ENCODE measurements around the gene GM2A.

GM2A gene

DNA sequence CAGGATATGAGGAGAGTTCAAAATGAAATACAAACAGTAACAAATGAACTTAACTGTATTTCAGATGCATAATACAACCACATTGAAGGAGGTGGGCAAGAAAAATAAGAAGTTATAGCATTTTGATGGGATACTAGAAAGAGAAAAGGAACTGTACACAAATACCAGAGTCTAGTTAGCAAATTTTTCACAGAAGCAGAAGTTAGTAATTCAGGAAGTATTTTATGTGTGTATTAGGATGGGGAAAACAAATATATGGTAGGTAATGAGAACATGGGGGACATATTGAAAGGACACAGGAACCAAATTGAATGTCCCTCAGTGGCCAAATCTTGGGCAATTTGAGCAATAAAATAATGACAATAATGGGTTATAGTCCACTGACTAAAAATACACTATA, 18.4 kb downstream of the GM2A start:
- Histone ChIP-seq H3K36me3 (ENCODE audit: low read length) (peaks cover 22% of the 10 kb centered on the region), H3K4me2 (ENCODE audit: low read depth, low read length, poor library complexity, severe bottlenecking) (no peak overlapping the region), H3F3A (ENCODE audit: insufficient read depth) (peaks cover 34% of the 10 kb centered on the region), H3K27ac (ENCODE audit: low read depth, low read length) (no peak overlapping the region), H3K9me2 (replicated peaks; ENCODE audit: insufficient read depth, low read length) (no peaks in the 10 kb centered on the region), H3K79me2 (ENCODE audit: insufficient read depth, low read length) (no peaks in the 10 kb centered on the region), H3K9ac (ENCODE audit: low read length) (no peak overlapping the region), H2AFZ (ENCODE audit: low read depth, low read length, severe bottlenecking) (no peak overlapping the region), H3K4me3 (ENCODE audit: insufficient read depth, low read length, poor library complexity, severe bottlenecking) (no peak overlapping the region), H3K27me3 (ENCODE audit: low read length) (no peaks in the 10 kb centered on the region), H4K20me1 (ENCODE audit: low read depth, low read length) (no peaks in the 10 kb centered on the region), H3K9me3 (ENCODE audit: insufficient read depth, low read length) (no peaks in the 10 kb centered on the region)
- TF ChIP-seq, protein P1, sequence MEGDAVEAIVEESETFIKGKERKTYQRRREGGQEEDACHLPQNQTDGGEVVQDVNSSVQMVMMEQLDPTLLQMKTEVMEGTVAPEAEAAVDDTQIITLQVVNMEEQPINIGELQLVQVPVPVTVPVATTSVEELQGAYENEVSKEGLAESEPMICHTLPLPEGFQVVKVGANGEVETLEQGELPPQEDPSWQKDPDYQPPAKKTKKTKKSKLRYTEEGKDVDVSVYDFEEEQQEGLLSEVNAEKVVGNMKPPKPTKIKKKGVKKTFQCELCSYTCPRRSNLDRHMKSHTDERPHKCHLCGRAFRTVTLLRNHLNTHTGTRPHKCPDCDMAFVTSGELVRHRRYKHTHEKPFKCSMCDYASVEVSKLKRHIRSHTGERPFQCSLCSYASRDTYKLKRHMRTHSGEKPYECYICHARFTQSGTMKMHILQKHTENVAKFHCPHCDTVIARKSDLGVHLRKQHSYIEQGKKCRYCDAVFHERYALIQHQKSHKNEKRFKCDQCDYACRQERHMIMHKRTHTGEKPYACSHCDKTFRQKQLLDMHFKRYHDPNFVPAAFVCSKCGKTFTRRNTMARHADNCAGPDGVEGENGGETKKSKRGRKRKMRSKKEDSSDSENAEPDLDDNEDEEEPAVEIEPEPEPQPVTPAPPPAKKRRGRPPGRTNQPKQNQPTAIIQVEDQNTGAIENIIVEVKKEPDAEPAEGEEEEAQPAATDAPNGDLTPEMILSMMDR (IDR thresholded peaks at IDR 0.05; ENCODE audit: insufficient read depth, low read length, poor library complexity, severe bottlenecking): no peak
- no peak for TF ChIP-seq EZH2phosphoT487 (conservative IDR thresholded peaks at IDR 0.05; ENCODE audit: low read length)

DNA sequence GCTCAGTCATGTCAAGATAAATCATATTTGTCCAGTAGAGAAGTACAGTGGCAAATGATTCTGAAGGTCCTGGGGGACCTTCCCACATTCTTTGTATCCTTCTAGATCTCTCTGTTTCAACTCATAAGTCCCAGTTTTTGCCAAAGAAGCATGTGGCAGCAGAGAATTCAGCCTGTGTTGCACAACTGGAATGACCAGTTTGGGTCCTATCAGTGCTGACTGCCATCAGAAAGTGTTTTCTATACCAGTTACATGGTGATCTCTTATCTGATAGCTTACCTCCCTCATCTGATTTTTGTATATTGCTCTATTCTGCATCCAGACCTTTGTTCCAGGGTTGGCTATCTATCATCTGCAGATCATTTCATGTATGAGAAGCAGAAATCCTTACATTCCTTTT, 21.7 kb downstream of the GM2A start:
- H3K27me3 ChIP-seq (ENCODE audit: low read length): no peaks in the 10 kb centered on the region
- H3K36me3 ChIP-seq (ENCODE audit: low read length): peaks cover 7% of the 10 kb centered on the region
- H4K20me1 ChIP-seq (ENCODE audit: low read depth, low read length): no peaks in the 10 kb centered on the region
- H3K9me2 ChIP-seq (replicated peaks; ENCODE audit: insufficient read depth, low read length): no peaks in the 10 kb centered on the region
- H3K9ac ChIP-seq (ENCODE audit: low read length): no peak overlapping the region
- no peaks in the 10 kb centered on the region for H3K9me3 ChIP-seq (ENCODE audit: insufficient read depth, low read length)
- no peak overlapping the region for H3K27ac ChIP-seq (ENCODE audit: low read depth, low read length)
- peaks cover 30% of the 10 kb centered on the region for H3F3A ChIP-seq (ENCODE audit: insufficient read depth)
- H2AFZ ChIP-seq (ENCODE audit: low read depth, low read length, severe bottlenecking): no peak overlapping the region
- H3K4me3 ChIP-seq (ENCODE audit: insufficient read depth, low read length, poor library complexity, severe bottlenecking): no peak overlapping the region
- no peak overlapping the region for H3K4me2 ChIP-seq (ENCODE audit: low read depth, low read length, poor library complexity, severe bottlenecking)
- TF ChIP-seq, protein P1 (IDR thresholded peaks at IDR 0.05; ENCODE audit: insufficient read depth, low read length, poor library complexity, severe bottlenecking): no peak
- no peak for TF ChIP-seq EZH2phosphoT487 (conservative IDR thresholded peaks at IDR 0.05; ENCODE audit: low read length)
- no peaks in the 10 kb centered on the region for H3K79me2 ChIP-seq (ENCODE audit: insufficient read depth, low read length)

DNA sequence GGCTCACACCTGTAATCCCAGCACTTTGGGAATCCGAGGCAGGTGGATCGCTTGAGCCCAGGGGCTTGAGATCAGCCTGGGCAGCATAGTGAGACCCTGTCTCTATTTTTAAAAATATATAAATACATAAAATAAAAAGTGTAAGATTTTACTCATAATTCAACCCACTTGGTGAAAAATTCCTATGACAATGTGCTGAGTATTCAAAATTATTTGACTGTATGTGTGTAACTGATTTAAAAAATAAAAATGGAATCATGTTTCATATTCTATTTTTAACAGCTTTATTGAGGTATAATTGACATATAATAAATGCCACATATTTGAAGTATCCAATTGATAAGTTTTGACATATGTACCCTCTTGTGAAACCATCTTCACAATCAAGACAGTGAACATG, 22.8 kb downstream of the GM2A start:
- Histone ChIP-seq H3K9me2 (replicated peaks; ENCODE audit: insufficient read depth, low read length) (no peaks in the 10 kb centered on the region), H3K36me3 (ENCODE audit: low read length) (no peaks in the 10 kb centered on the region), H3F3A (ENCODE audit: insufficient read depth) (peaks cover 19% of the 10 kb centered on the region), H4K20me1 (ENCODE audit: low read depth, low read length) (no peaks in the 10 kb centered on the region), H3K4me2 (ENCODE audit: low read depth, low read length, poor library complexity, severe bottlenecking) (no peak overlapping the region), H3K4me3 (ENCODE audit: insufficient read depth, low read length, poor library complexity, severe bottlenecking) (no peak overlapping the region), H3K9ac (ENCODE audit: low read length) (no peak overlapping the region), H3K27me3 (ENCODE audit: low read length) (no peaks in the 10 kb centered on the region), H2AFZ (ENCODE audit: low read depth, low read length, severe bottlenecking) (no peak overlapping the region), H3K9me3 (ENCODE audit: insufficient read depth, low read length) (no peaks in the 10 kb centered on the region), H3K27ac (ENCODE audit: low read depth, low read length) (no peak overlapping the region), H3K79me2 (ENCODE audit: insufficient read depth, low read length) (no peaks in the 10 kb centered on the region)
- TF ChIP-seq, protein P1 (IDR thresholded peaks at IDR 0.05; ENCODE audit: insufficient read depth, low read length, poor library complexity, severe bottlenecking): no peak
- TF ChIP-seq EZH2phosphoT487 (conservative IDR thresholded peaks at IDR 0.05; ENCODE audit: low read length): no peak
